Epithelial cell of prostate (primary cell): ENCODE results near the gene CHSY1.

Source experiments
- DNase-seq: peaks from one replicate; pipeline ENCODE4 v3.0.0-alpha.2; 2011; ENCODE audit warnings: low read depth, low spot score
- H3K27ac ChIP-seq: fragments of 450-650 bp; 2 replicates; pipeline ENCODE4 v1.5.1; 2017; ENCODE audit warnings: mild to moderate bottlenecking

The CHSY1 gene

DNA sequence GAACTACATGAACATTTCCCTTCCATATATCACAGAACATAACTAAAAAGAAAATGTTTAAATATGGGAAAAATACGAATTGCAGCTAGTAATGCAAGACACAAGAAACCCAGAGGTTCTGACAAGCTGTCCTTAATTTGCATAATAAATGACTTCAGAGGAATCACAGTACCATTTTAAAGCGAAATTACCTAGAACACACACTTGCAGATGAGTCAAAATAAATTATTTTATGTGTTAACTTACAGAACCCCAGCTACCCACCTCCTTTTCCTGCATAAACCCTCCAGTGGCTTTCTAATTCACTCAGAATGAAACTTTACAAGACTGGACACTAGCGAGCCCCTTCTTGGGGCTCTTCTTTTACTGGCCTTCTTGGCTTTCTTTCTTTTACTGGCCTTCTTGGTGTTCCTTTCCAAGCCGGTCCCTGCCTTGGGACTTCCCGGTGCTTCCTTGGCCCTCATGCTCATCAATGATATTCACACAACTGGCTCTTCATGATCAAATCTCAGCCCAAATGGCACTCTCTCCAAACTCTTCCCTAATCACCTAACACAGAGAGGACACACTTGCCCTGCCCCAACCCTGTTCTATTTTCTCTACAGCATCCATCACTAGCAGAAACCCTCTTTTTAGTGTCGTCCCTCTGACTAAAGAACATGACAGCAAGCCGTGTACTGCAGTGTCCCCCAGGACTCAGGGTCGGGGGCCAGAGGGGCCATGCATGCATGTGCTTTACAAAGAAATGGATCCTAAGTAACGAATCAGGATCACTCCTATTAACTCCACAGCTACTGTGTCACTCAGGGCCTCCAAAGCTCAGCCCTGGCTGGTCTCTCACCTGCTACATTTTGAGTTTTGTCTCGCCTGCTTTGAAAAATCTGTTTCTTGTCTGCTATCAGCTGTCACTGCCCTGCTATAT lies 4.8 kb downstream of the CHSY1 start:
- no peak for DNase-seq
- peak overlapping the region; percentile 8 for H3K27ac ChIP-seq

DNA sequence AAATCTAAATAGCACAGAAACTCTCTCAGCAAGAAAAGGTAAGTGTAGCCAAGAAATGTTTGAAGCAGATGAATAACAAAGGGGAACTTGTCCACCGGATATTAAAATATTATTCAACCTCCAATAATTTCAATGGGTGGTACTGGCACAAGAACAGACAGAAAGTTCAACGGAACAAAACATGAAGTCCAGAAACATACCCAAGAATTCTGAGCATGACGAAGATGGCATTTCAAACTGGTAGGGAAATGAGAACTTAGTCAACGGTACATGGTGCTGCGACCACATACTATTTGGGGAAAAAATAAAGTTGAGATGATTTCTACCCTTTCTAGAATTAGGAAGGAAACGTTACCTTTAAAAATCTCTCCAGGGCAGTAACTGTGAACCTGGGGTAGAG lies 5.5 kb downstream of the CHSY1 start:
- peak overlapping the region; percentile 8 for H3K27ac ChIP-seq
- DNase-seq = no peak

DNA sequence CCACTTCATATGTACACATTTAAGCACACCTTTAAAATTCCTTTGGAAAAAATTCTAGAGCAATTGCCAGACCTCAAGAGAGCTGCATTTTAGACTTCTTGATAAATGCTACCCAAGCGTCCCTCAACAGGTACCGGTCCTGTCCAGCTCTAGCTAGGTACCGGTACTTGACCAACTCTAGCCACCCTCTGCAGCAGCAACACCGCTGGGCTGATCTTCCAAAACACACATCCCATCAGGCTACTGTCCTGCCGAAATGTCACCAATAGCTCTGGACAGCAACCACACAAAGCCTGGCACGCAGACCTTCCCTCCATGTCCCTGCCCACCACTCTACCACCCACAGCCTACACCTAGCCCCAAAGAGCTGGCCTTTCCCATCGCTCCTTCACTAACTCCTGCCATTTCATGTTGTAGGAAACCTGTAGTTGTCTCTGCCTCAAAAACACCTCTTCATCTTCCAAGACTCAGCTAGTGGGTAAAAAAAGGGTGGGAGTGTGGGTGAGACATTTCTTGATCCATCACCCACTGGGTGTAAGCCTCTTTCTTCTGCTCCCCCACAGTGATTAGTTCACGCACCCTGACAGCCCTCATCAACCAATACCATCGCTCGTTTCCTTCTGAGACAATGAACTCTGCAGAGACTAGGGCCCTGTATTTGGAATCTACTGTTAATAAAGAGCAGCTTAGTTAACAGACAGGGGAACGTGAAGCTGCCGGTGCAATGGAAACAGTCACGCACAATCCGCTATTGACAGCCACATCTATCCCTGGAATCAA lies 6.8 kb downstream of the CHSY1 start:
- no peak overlapping the region for H3K27ac ChIP-seq
- DNase-seq = no peak

DNA sequence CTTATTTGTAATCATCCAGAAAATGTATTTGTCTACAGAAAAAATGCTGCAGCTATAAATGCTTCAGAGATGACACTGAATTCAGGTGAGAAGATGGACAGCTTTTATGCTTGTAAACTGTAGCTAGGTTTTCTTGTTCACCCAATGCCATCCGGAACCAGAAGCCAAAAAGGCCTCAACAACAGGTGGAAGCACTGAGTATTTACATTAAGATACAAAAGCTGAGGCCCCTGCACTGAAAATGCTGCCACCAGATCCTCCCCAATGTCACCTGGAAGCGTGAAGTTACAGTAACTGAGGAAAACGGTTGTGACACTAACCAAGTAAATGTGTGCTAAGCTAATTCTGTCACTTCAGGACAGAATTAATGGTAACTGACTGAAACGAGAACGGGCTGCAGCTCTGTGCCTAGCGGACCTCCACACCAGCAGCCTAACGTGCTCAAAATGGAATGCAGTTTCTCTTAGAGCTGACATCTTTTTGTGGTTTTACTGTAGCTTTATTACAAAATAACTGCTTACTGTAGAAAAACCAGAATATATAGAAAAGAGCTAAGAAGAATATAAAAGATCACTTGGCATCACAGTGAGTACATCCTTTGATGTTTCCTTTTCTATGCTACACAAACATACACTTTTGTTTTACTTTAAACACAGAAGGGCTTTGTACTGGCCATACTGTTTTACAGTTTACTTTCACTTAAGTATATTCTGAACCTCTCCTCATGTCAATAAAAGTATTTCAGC lies 7.6 kb downstream of the CHSY1 start:
- no peak overlapping the region for H3K27ac ChIP-seq

DNA sequence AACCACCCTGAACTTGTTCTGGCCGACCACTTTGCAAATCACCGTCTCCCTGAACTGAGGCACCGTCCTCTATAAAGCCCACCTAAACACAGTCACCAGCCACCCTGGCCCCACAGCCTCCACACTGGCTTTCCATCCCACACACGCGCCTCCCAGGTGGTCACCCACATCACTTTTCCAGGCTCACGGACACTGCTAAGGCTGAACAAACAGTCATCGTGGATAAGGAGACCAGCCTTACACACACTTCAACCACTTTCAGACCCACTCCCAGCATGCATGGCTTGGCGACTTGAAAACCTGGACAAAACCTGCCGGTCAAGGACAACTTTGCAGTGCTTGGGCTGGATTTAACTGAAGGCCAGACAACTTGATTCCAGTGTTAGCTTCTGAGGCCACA lies 8.4 kb downstream of the CHSY1 start:
- DNase-seq = no peak
- H3K27ac ChIP-seq = peak overlapping the region; percentile 22

More for the DNA sequence above, 7.6 kb downstream of the CHSY1 start:
- DNase-seq = no peak

DNA sequence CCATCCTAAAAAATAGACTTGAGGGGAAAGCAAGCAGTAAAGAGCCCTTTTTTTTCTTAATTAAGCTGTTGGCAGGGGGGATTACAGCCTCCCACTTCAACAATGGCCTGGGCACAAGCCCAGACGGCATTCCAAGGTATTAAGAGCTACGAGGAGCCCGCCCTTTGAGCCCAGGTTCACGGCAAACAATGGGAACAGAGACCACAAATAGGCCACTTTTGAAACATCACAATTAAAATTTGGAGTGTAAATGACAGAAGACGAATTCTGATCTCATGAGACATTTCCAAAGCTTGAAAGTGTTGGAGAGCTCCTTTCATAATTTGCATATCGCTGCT lies 8.9 kb downstream of the CHSY1 start:
- no peak for DNase-seq
- peak overlapping the region; percentile 22 for H3K27ac ChIP-seq

DNA sequence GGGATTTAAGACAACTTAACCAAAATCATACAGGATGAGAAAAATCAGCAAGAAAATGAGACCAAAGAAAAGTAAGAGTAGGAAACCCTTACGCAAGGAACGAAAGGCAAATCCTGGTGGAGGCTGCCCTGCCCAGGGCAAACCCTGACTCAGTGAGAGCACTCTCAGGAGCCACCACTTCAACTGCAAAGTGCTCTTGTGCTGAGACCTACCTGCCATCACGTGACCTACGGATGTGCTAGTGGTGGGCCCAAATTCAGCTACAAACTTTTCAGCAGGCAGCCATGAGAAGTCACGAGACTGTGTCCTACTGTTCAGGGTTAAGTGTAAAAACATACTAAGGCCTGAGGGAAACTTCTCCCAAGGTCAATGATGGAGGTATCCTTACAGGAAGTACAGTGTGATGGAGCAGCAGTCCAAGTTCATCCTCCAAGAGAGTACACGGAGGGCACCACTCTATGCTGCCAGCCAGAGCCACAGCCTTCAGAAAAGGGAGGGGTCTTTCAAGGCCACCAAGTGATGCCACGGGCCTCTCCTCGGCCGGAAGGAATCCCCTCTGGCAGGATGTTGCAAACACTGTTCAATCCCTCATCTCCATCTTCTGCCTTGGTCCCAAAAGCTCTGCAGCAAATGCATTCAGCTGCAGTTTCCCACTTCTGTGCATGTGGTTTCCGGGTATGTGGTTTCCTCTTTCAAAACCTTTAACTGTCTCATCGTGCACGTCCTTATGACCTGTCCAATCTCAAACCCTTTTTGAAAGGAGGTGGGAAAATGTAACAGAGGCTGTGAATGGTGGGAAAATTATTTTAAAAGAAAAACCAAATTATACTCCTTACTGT lies 9.5 kb downstream of the CHSY1 start:
- no peak for DNase-seq
- peak overlapping the region; percentile 22 for H3K27ac ChIP-seq

DNA sequence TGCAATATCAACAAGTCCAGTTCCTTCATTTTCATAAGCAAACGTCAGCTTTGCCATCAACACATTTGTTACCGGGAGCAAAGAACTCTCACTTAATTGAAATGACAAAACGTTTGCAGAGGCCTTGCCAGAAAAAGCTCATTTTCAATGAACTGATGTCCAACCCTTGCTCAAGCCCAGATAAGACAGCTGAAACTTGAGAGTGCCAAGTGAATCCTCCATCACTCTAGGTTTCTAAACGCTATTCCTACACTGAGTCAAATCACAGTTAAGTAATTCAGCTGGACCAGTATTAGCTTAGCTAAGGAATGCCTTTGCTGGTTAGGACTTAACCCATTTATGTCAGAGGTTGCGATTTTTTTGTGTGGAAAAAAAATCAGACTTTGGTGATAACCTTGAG lies 11.5 kb downstream of the CHSY1 start:
- H3K27ac ChIP-seq = no peak overlapping the region
- no peak for DNase-seq

DNA sequence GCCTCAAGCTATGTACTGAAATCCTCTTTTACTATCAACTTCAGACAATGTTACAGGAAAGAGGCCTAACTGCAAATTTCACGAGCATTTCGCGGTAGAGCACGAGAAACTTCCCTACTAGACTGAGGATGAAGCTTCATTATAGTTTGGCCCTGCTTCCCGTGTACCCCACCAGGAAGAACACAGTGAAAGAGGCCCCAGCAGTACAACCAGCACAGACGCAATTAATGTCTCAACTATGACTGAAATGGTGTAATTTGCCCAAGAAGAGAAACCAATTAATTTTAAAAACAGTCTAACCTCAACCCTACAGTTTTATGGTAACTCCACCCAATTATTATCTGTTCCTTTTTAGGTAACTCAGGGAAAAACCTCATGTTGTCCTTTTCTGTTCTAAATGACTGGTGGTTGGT lies 12.1 kb downstream of the CHSY1 start:
- DNase-seq = no peak
- no peak overlapping the region for H3K27ac ChIP-seq

DNA sequence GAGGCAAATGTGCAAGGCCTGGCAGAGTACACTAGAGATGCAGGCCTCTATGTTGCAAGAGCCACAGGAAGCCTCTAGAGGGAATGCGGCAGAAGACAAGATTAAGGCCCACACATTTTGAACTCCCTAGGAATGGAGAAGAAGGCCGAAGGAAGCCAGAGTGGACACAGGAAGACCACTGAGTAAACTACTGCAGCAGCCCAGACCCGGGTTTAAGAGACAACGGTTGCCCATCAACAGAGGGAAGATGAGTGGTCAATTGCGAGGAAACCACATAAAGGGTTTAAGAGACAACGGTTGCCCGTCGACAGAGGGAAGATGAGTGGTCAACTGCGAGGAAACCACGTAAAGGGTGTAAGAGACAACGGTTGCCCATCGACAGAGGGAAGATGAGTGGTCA lies 14.6 kb downstream of the CHSY1 start:
- no peak for DNase-seq
- H3K27ac ChIP-seq = no peak overlapping the region

DNA sequence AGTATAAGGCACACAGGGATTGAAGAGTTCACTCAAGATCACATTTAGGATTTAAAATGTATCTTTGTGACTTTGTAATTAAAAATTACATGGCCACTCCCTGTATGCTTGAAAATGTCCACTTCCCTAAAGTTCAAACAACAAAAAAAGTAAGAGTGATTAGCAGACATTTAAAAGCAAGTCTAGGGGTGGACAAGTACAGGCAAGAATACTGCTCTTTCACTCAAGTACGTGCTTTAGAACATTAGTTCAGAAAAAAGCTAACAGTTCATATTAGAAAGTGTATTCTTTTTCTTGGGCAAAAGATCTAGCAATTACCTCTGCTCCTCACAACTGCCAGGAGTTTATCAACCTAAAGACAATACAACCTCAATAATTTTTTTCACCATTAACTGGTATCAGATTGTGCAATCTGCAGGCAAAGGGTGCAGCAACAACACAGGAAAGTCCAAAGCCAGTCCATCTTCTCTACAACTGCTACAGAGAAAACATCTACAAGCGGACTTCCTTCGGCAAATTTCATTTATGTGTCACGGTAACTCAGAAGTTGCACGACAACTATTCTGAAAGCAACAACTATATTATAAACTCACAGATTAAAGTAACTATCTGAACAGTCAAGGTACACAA lies 18.1 kb downstream of the CHSY1 start:
- H3K27ac ChIP-seq = peak overlapping the region; percentile 54
- DNase-seq = no peak

DNA sequence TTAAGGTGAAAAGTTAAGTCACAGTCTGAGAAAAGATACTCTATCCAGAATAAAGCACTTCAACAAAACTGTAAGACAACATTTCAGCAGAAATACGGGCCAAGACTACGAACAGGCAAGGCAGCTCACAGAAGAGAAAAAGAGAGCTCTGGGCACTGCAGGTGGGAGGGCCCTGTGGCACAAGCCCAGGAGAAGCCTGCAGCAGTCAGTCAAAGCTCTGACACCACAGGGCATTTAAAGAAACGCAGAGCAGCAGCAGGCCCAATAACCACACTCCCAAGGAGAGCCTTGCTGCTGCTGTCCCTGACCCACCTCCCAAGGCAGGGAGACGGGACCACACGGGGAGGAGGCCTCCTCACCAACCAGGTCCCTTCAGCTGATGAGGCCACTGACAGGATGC lies 19.2 kb downstream of the CHSY1 start:
- H3K27ac ChIP-seq = no peak overlapping the region
- DNase-seq = no peak

DNA sequence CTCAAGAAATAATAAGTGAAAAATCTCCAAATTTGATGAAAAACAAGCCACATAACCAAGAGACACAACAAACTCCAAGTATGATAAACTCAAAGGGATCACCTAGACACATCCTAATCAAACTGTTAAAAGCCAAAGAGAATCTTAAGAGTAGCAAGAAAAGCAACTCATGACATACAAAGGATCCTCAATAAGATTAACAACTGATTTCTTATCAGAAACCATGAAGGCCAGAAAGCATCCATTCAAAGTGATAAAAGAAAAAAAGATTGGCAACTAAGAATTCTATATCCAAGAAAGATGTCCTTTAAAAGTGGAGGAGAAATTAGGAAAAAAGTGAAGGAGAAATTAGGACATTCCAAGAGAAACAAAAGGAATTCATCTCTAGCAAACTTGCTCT lies 23.5 kb downstream of the CHSY1 start:
- H3K27ac ChIP-seq = no peak overlapping the region
- DNase-seq = no peak

DNA sequence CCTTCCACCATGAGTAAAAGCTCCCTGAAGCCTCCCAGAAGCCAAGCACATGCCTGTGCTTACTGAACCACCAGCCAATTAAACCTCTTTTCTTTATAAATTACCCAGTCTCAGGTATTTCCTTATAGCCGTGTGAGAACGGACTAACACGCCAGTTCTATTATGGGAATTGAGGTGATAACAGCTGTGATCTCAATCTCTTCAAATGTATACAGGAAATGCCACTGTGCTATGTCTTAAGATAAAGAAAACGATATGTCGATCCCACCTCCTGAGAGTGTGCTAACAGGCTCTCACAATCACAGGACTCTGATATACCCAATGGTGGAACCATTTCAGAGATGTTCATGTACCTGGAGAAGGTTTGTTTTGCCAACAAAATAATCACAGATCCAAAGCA lies 26.2 kb downstream of the CHSY1 start:
- DNase-seq = no peak
- no peak overlapping the region for H3K27ac ChIP-seq

DNA sequence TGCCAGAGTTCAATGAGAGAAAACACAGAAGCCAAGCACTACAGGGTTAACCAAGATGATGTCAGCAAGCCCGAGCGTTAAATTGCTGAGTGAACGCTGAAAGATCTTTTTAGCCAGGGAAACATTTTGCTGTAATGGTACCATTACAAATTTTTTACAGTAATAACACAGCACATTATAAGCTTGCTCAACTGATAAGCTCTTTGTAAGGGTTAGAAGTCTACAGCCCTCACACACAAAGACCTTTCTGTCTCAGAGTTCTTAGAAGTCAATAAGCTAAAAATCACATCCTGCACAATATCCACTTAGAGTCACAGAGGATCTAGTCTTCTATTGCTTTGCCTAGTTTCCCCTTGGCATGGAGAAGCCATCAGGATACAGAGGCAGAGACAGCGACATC lies 29.9 kb downstream of the CHSY1 start:
- DNase-seq = no peak
- H3K27ac ChIP-seq = no peak overlapping the region

DNA sequence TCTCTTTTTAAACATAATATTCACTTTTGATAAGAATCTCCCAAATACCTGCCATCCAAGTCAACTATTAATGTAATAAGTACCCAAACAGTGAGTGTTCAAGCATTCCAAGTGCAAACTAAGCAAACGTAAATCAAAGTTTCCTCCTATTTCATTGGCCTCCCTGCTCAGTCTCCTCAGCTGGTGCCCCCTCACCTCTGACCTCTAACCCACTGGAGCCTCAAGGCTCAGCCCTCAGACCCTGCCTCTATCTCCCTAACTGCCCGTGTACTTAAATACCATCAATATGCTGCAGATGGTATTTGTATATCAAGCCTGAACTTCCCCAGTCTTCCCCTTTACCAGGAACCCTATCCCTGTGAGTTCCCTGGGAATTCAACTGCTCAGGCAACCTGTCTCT lies 31.8 kb downstream of the CHSY1 start:
- DNase-seq = no peak
- H3K27ac ChIP-seq = no peak overlapping the region

DNA sequence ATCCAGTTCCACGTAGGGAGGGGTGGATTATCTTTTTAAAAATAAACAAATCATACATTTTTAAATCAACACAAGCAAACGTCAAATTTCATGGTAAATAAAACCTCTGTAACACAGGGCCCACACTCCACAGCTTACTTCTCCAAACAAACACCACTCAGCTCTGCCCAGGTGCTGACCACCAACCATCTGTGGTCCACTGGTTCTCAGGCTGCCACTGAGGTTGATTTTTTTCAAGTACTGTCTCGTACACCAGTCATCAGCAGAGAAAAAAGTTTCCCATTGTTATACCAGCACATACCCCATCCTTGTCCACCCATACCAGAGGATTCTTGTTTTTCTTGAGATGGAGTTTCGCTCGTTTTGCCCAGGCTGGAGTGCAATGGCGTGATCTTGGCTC lies 32.4 kb downstream of the CHSY1 start:
- no peak for DNase-seq
- no peak overlapping the region for H3K27ac ChIP-seq

DNA sequence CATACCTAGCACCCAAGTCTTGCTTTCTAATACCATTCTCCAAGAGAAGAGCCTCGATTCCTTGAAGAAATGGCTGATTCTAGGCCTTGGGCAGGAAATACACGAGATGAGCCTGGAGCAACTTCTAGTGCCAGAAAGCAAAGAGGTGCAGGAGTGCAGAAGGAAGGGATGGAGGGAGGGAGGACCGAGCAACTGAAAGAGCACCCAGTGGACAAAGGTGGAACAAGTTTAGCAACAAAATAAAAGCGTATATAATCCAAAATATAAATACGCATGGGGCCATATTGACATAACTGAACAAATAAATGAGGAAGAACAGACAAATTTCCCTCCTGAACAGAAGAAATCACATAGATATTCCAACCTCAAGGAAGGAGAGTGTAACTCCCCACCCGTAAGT lies 34.4 kb downstream of the CHSY1 start:
- H3K27ac ChIP-seq = no peak overlapping the region

DNA sequence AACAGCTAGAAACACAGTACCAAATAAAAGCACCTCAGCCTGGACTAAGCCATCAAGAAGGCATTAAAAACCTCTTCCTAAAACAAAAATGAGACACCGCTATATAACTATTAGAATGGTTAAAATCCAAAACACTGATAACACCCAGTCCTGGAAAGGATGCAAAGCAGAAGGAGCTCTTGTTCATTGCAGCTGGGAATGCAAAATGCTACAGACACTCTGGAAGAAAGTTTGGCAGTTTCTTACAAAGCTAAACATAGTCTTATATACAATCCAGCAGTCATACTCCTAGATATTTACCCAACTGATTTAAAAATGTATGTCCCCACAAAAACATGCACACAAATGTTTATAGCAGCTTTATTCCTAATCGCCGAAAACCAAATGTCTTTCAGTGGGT lies 35.7 kb downstream of the CHSY1 start:
- no peak overlapping the region for H3K27ac ChIP-seq
- DNase-seq = no peak

More for the DNA sequence above, 34.4 kb downstream of the CHSY1 start:
- no peak for DNase-seq

DNA sequence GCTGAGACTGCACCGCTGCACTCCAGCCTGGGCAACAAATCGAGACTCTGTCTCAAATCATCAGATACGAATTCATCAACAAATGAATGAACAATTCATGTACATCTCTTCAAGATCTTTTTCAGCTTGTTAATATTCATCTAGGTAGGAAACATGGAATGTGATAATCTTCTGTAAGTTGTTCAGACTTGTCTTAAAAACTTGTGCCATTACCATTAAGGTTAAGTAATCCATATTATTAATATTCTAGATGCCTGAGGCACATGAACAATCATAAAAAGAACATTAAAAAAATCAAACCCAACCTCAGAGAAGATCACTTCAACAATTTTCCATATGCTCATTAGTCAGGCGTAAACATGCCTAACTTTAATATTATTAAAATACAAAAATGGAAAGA lies 36.2 kb downstream of the CHSY1 start:
- no peak for DNase-seq
- no peak overlapping the region for H3K27ac ChIP-seq
